Rectal smooth muscle tissue (tissue), 1 donor: ENCODE data around the gene MICAL3.
"Not testable (repeated sequence)": the region's sequence is repeated elsewhere in the genome, so short reads cannot be mapped to it uniquely, and the experiment has no call there.

Source experiments
- H3K27ac ChIP-seq: one replicate; pipeline ENCODE4 v1.7.0; 2013; ENCODE audit warnings: low read depth, low read length, inconsistent platforms
- H3K27me3 ChIP-seq: one replicate; pipeline ENCODE4 v1.7.0; 2013; ENCODE audit warnings: low read length; ENCODE audit not compliant: control insufficient read depth, insufficient read depth
- H3K36me3 ChIP-seq: one replicate; pipeline ENCODE4 v1.7.0; 2013; ENCODE audit warnings: low read length; ENCODE audit not compliant: control insufficient read depth, insufficient read depth
- H3K4me1 ChIP-seq: one replicate; pipeline ENCODE4 v1.7.0; 2013; ENCODE audit warnings: low read length; ENCODE audit not compliant: control insufficient read depth, insufficient read depth
- H3K4me3 ChIP-seq: one replicate; pipeline ENCODE4 v1.7.0; 2013; ENCODE audit warnings: low read length
- H3K9ac ChIP-seq: one replicate; pipeline ENCODE4 v1.7.0; 2013; ENCODE audit warnings: low read length

MICAL3 gene

GRCh38 chr22:17998913-17999312 lies 25.4 kb downstream of the MICAL3 start:
- Histone ChIP-seq H3K4me1 (peaks cover 7% of the 10 kb centered on the region), H3K27ac (no peak overlapping the region), H3K4me3 (no peak overlapping the region), H3K9ac (no peak overlapping the region), H3K36me3 (no peaks in the 10 kb centered on the region), H3K27me3 (no peaks in the 10 kb centered on the region)

- Histone ChIP-seq H3K27ac (no peak overlapping the region), H3K4me1 (peaks cover 7% of the 10 kb centered on the region)
These were observed 26.9 kb downstream of the MICAL3 start for GRCh38 chr22:17997456-17997855.

GRCh38 chr22:17995256-17995655 lies 29.1 kb downstream of the MICAL3 start:
- H3K4me3 ChIP-seq, H3K27ac ChIP-seq, H3K36me3 ChIP-seq, H3K9ac ChIP-seq, H3K27me3 ChIP-seq, H3K4me1 ChIP-seq: not testable (repeated sequence)

More at GRCh38 chr22:17997456-17997855, 26.9 kb downstream of the MICAL3 start:
- Histone ChIP-seq H3K27me3 (no peaks in the 10 kb centered on the region), H3K9ac (no peak overlapping the region), H3K36me3 (no peaks in the 10 kb centered on the region), H3K4me3 (no peak overlapping the region)

GRCh38 chr22:17994424-17995108 lies 29.8 kb downstream of the MICAL3 start:
- Histone ChIP-seq H3K4me1 (no peaks in the 10 kb centered on the region), H3K9ac (no peak overlapping the region), H3K27ac (no peak overlapping the region), H3K36me3 (no peaks in the 10 kb centered on the region), H3K27me3 (no peaks in the 10 kb centered on the region), H3K4me3 (no peak overlapping the region)

GRCh38 chr22:17992976-17993375 lies 31.4 kb downstream of the MICAL3 start:
- H3K27me3 ChIP-seq, H3K27ac ChIP-seq, H3K9ac ChIP-seq, H3K4me3 ChIP-seq, H3K36me3 ChIP-seq, H3K4me1 ChIP-seq: not testable (repeated sequence)

- not testable (repeated sequence) for H3K4me1 ChIP-seq, H3K9ac ChIP-seq, H3K4me3 ChIP-seq, H3K36me3 ChIP-seq, H3K27ac ChIP-seq, H3K27me3 ChIP-seq
These were observed 32.4 kb downstream of the MICAL3 start for GRCh38 chr22:17991992-17992391.

GRCh38 chr22:17990942-17991341 lies 33.4 kb downstream of the MICAL3 start:
- no peak overlapping the region for H3K4me3 ChIP-seq
- H3K4me1 ChIP-seq = no peaks in the 10 kb centered on the region
- H3K27ac ChIP-seq = no peak overlapping the region
- no peaks in the 10 kb centered on the region for H3K27me3 ChIP-seq
- no peak overlapping the region for H3K9ac ChIP-seq
- no peaks in the 10 kb centered on the region for H3K36me3 ChIP-seq

- no peaks in the 10 kb centered on the region for H3K27me3 ChIP-seq
- H3K27ac ChIP-seq = no peak overlapping the region
- no peaks in the 10 kb centered on the region for H3K36me3 ChIP-seq
- no peaks in the 10 kb centered on the region for H3K4me1 ChIP-seq
- H3K9ac ChIP-seq = no peak overlapping the region
- no peak overlapping the region for H3K4me3 ChIP-seq
These were observed 34.2 kb downstream of the MICAL3 start for GRCh38 chr22:17990147-17990546.

GRCh38 chr22:17988800-17989513 lies 35.4 kb downstream of the MICAL3 start:
- Histone ChIP-seq H3K9ac (no peak overlapping the region), H3K27ac (no peak overlapping the region), H3K36me3 (no peaks in the 10 kb centered on the region), H3K4me1 (no peaks in the 10 kb centered on the region), H3K27me3 (no peaks in the 10 kb centered on the region), H3K4me3 (no peak overlapping the region)

GRCh38 chr22:17985606-17986005 lies 38.8 kb downstream of the MICAL3 start:
- Histone ChIP-seq H3K4me1 (peaks cover 2% of the 10 kb centered on the region), H3K9ac (no peak overlapping the region), H3K27me3 (no peaks in the 10 kb centered on the region), H3K36me3 (no peaks in the 10 kb centered on the region), H3K27ac (no peak overlapping the region), H3K4me3 (no peak overlapping the region)

GRCh38 chr22:17985071-17985470 lies 39.3 kb downstream of the MICAL3 start:
- H3K27me3 ChIP-seq, H3K4me3 ChIP-seq, H3K4me1 ChIP-seq, H3K36me3 ChIP-seq, H3K9ac ChIP-seq, H3K27ac ChIP-seq: not testable (repeated sequence)

- no peaks in the 10 kb centered on the region for H3K36me3 ChIP-seq
- H3K4me1 ChIP-seq = peaks cover 5% of the 10 kb centered on the region
- H3K9ac ChIP-seq = no peak overlapping the region
- H3K27ac ChIP-seq = no peak overlapping the region
- H3K4me3 ChIP-seq = no peak overlapping the region
- H3K27me3 ChIP-seq = no peaks in the 10 kb centered on the region
These were observed 40.2 kb downstream of the MICAL3 start for GRCh38 chr22:17984114-17984513.

GRCh38 chr22:17982572-17983141 lies 41.7 kb downstream of the MICAL3 start:
- Histone ChIP-seq H3K36me3 (no peaks in the 10 kb centered on the region), H3K4me3 (no peak overlapping the region), H3K4me1 (peaks cover 5% of the 10 kb centered on the region), H3K27me3 (no peaks in the 10 kb centered on the region), H3K27ac (no peak overlapping the region), H3K9ac (no peak overlapping the region)
